WI38 (cell line): Measurements from ENCODE around the gene COL16A1.

Experiments
- H3K4me3 ChIP-seq: 2 replicates; pipeline ENCODE4 v1.5.1; 2011; ENCODE audit warnings: low read depth, mild to moderate bottlenecking, control low read depth, low read length
- CTCF ChIP-seq: IDR thresholded peaks from 2 replicates; pipeline ENCODE4 v1.5.1; 2012; ENCODE audit warnings: low read depth, mild to moderate bottlenecking, control low read depth, low read length

COL16A1 gene

GRCh38 chr1:31660871-31661455 is 42.9 kb downstream of the COL16A1 start:
- H3K4me3 ChIP-seq: no peak overlapping the region

GRCh38 chr1:31659889-31660288 is 43.9 kb downstream of the COL16A1 start:
- TF ChIP-seq CTCF: no peak

More at GRCh38 chr1:31660871-31661455, 42.9 kb downstream of the COL16A1 start:
- TF ChIP-seq CTCF: no peak

GRCh38 chr1:31658721-31659120 is 45.1 kb downstream of the COL16A1 start:
- H3K4me3 ChIP-seq: no peak overlapping the region
- TF ChIP-seq CTCF: no peak

More at GRCh38 chr1:31659889-31660288, 43.9 kb downstream of the COL16A1 start:
- no peak overlapping the region for H3K4me3 ChIP-seq

- TF ChIP-seq CTCF: no peak
- H3K4me3 ChIP-seq: no peak overlapping the region
Measured at GRCh38 chr1:31657972-31658510, 45.8 kb downstream of the COL16A1 start.

GRCh38 chr1:31657020-31657804 is 46.6 kb downstream of the COL16A1 start:
- H3K4me3 ChIP-seq: no peak overlapping the region
- TF ChIP-seq CTCF: no peak

- no peak for TF ChIP-seq CTCF
- H3K4me3 ChIP-seq: no peak overlapping the region
Measured at GRCh38 chr1:31655756-31656155, 48.1 kb downstream of the COL16A1 start.

- H3K4me3 ChIP-seq: no peak overlapping the region
- TF ChIP-seq CTCF: no peak
Measured at GRCh38 chr1:31655104-31655503, 48.7 kb downstream of the COL16A1 start.
